AG09319 (cell line): ENCODE measurements around the gene TMEM235.

Experiments
- DNase-seq: peaks from one replicate; pipeline ENCODE4 v3.0.0-alpha.2; 2010; ENCODE audit warnings: low read depth; ENCODE audit errors: extremely low read depth
- TF ChIP-seq, protein P1 (sequence below): IDR thresholded peaks from 2 replicates; pipeline ENCODE4 v1.5.1; 2011; ENCODE audit warnings: low read depth, mild to moderate bottlenecking, inconsistent platforms, low read length, moderate library complexity

TMEM235 gene

DNA sequence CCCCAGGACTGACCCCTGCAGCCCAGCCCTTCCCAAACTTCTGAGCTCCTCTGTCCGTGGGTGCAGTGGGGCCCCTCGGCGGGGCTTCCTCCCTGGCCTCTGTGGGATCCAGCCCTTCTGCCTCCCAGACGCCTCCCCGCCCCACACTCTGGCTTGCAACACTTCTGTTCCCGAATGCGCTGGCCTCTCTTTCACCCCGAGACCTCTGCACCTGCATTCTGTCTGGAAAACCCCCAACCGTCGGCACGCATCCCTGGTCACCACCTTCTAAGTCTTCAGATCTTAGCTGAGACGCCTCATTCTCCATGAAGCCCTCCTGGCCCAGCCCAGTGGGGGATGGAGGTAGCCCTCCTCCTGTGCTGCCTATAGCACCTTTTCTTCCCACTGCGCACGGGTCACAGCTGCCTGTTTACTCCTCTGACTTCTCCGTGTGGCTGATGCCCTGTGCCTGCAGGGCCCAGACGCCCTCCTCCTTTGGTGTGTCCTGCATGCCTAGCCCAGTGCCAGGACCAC is 26.4 kb downstream of the TMEM235 start:
- TF ChIP-seq, protein P1, sequence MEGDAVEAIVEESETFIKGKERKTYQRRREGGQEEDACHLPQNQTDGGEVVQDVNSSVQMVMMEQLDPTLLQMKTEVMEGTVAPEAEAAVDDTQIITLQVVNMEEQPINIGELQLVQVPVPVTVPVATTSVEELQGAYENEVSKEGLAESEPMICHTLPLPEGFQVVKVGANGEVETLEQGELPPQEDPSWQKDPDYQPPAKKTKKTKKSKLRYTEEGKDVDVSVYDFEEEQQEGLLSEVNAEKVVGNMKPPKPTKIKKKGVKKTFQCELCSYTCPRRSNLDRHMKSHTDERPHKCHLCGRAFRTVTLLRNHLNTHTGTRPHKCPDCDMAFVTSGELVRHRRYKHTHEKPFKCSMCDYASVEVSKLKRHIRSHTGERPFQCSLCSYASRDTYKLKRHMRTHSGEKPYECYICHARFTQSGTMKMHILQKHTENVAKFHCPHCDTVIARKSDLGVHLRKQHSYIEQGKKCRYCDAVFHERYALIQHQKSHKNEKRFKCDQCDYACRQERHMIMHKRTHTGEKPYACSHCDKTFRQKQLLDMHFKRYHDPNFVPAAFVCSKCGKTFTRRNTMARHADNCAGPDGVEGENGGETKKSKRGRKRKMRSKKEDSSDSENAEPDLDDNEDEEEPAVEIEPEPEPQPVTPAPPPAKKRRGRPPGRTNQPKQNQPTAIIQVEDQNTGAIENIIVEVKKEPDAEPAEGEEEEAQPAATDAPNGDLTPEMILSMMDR = no peak
- DNase-seq = no peak

DNA sequence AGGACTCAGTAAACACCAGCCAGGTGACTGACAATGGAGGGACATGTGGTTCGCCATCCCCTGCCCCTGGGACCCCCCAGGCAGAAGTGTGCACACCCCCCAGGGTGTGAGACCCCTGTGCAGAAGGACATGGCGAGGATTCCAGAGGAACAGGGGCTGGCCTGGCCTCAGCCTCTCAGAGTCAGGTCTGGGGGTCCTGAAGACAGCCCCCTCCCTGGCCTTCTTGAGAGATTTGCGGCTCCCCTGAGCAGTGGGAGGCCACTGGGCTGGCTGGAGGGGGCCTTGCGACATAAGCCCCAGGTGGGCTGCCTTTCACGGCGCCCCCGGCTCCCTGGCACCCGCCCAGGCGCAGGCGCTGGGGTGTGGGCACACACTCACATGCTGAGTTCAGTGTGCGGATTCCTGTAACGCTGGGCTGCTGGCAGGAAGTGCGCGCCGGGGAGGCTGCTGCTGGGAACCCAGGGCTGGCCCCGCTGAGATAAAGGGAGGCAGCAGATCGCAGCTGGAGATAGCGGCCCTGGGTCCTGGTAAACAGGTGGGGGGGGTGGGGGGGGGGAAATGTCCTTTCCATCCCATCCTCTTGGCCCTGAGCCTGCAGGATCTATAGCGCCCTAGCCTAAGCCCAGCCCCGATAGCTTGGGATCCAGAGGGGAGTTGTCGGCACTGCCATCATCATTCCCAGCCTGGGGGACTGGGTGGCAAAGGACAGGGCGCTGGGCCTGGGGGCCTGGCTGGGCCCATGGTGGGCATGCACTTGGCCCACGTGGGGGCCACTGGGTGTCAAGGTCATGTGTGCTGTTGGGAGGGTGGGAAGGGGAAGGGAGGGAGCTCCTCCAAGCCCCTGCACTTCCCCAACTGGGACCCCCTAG is 27.1 kb downstream of the TMEM235 start:
- DNase-seq = no peak
- TF ChIP-seq, protein P1 = no peak

DNA sequence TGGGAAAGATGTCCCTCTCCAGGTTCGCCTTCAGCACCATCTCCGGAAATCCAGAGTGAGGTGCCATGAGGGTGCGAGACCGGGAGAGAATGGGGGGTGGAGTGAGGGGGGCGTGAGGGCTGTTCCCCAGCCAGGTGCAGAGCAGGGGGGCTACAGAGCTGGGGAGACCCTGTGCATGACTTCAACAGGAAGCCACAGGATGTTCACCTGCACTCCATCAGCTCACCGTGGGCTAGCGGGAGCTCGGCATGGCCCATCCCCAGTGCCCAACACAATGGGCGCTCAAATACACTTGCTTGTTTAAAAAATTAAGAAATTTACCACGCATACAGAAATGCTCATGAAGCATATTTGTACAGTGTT is 27.7 kb downstream of the TMEM235 start:
- DNase-seq = no peak

DNA sequence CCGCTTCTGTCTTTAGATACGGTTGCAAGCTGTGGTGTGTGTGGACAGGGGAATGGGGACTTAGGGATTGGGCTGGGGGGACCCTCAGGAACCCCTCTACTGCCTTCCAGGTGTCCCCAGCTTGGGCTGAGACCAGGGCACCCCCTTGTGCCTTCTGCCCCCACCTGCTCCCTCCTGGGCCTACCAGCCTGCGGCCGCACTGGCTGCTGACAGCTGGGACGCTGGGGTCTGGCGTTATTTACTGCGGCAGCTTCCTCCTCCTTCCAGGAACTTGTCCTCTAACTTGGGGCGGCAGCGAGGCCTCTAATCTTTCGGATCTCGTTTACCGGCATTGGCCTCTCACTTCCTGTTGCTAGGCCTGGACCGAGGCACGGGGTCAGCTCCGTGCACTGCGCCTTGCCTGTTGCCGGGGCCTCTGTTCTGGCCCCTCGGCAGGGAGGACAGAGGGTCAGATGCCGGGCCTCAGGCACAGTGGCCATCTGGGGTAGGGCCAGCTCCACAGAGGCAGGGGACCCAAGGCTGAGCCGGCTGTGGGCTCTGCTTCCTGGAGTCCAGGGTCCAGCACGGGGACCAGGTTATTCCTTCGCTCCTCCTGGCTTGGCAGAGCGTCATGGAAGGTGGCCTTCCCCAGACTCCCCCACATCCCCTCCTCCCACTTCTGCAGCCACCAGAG is 31.8 kb downstream of the TMEM235 start:
- TF ChIP-seq, protein P1 = no peak
- no peak for DNase-seq

More for the DNA sequence above, 27.7 kb downstream of the TMEM235 start:
- TF ChIP-seq, protein P1 = no peak

DNA sequence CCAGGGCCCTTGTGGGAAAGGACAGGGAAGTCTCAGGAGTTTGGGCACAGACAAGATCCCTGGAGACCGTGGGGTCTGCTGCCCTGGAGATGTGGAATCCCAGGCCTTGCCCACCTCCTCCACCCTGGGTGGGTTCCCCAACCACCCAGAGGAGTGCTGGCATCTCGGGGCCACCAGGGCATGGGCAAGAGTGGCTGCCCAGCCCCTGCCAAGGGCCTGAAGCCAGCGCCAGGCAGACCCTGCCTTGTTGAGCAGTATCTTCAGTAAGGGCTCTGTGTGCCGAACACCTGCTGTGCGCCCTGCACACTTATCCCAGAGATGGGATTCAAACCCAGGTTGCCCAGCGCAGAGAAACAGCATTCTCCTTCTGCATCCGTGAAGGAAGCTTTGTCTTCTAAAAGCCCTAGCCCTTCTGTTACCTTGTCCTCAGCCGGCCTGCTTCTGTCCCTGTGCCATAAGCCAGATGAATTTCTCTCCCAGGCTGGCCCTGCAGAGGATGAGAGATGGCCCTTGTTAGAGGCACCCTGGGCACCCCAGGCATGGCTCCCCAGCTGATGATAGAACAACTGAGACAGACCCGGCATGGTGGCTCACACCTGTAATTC is 32.4 kb downstream of the TMEM235 start:
- TF ChIP-seq, protein P1 = no peak
- DNase-seq = no peak

DNA sequence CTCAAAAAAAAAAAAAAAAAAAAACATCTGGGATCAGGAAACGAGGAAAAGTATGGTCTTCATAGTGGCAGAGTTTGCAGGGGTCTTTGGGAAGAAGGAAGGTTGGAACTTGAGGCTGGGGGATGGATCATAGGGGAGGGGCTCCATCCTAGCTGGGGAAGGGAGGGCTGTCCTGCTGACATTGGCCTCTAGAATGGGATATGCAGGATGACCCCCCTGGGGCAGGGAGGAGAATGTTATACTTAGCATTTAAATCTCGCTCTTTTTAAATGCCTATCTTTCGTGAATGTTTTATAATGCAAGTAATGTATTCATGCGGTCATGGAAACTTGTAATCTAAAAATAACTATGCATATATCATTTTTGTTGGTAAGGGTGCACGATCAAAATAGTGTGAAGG is 33.2 kb downstream of the TMEM235 start:
- no peak for DNase-seq
- TF ChIP-seq, protein P1 = no peak

DNA sequence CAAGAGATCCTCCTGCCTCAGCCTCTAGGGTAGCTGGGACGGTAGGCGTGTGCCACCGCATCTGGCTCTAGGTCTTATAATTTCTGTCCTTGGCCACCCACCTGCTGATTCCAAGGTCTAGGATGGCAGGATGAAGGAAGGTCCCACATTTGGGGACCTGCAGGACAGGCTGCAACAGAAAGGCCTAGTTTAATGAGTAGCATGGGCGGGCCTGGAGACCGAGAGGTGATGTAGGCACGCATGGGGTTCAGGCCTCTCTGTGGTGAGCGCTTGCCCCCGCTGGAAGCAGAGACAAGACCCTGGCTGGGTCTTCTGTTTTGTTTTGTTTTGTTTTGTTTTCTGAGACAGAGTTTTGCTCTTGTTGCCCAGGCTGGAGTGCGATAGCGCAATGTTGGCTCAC is 33.7 kb downstream of the TMEM235 start:
- no peak for DNase-seq
- TF ChIP-seq, protein P1 = no peak
